H9 (cell line): ENCODE data around the gene PARL. TPM values are rescaled to one million over a fixed set of nuclear protein-coding genes. Genes with fewer than 3 reads are reported as not detected.

Experiments
- DNase-seq: peaks from one replicate; pipeline ENCODE4 v3.0.0-alpha.2; 2017
- H2AFZ ChIP-seq: one replicate; pipeline ENCODE4 v1.6.1; 2013; ENCODE audit warnings: mild to moderate bottlenecking, low read length, control low read depth, moderate library complexity
- H2AK5ac ChIP-seq: 2 replicates; pipeline ENCODE4 v1.6.1; 2013; ENCODE audit warnings: low read length, control low read depth, mixed read lengths; ENCODE audit not compliant: insufficient read length
- H2BK120ac ChIP-seq: one replicate; pipeline ENCODE4 v1.6.1; 2013; ENCODE audit warnings: low read depth, mild to moderate bottlenecking, low read length, control low read depth, inconsistent platforms; ENCODE audit not compliant: poor library complexity, severe bottlenecking
- H2BK12ac ChIP-seq: 2 replicates; pipeline ENCODE4 v1.6.1; 2013; ENCODE audit warnings: low read length, control low read depth, mixed read lengths, low read depth; ENCODE audit not compliant: insufficient read length
- H2BK15ac ChIP-seq: 2 replicates; pipeline ENCODE4 v1.6.1; 2013; ENCODE audit warnings: low read depth, low read length, control low read depth
- H2BK20ac ChIP-seq: one replicate; pipeline ENCODE4 v1.6.1; 2013; ENCODE audit warnings: low read depth, mild to moderate bottlenecking, low read length, control low read depth, inconsistent platforms; ENCODE audit not compliant: poor library complexity, severe bottlenecking
- H2BK5ac ChIP-seq: 2 replicates; pipeline ENCODE4 v1.6.1; 2013; ENCODE audit warnings: low read length, control low read depth, mixed read lengths; ENCODE audit not compliant: insufficient read length
- H3K14ac ChIP-seq: 2 replicates; pipeline ENCODE4 v1.6.1; 2013; ENCODE audit warnings: low read length, control low read depth; ENCODE audit not compliant: insufficient read depth
- H3K18ac ChIP-seq: 2 replicates; pipeline ENCODE4 v1.6.1; 2013; ENCODE audit warnings: low read depth, mild to moderate bottlenecking, mixed read lengths, low read length, control low read depth; ENCODE audit not compliant: insufficient read length
- H3K23ac ChIP-seq: 2 replicates; pipeline ENCODE4 v1.6.1; 2013; ENCODE audit warnings: low read length, control low read depth, mixed read lengths, low read depth; ENCODE audit not compliant: insufficient read length
- H3K23me2 ChIP-seq: 2 replicates; pipeline ENCODE4 v1.6.1; 2013; ENCODE audit warnings: low read depth, mild to moderate bottlenecking, mixed read lengths, low read length, control low read depth; ENCODE audit not compliant: insufficient read length, poor library complexity, severe bottlenecking
- H3K27ac ChIP-seq: 2 replicates; pipeline ENCODE4 v1.5.1; 2013; ENCODE audit warnings: low read length, control low read depth, mixed read lengths, low read depth; ENCODE audit not compliant: insufficient read length
- H3K27me3 ChIP-seq: 2 replicates; pipeline ENCODE4 v1.6.1; 2013; ENCODE audit warnings: low read length, control low read depth, inconsistent platforms; ENCODE audit not compliant: insufficient read depth
- H3K4ac ChIP-seq: 2 replicates; pipeline ENCODE4 v1.6.1; 2013; ENCODE audit warnings: low read depth, mild to moderate bottlenecking, control low read depth, inconsistent platforms, low read length, moderate library complexity
- H3K4me1 ChIP-seq: 2 replicates; pipeline ENCODE4 v1.6.1; 2013; ENCODE audit warnings: low read length, control low read depth, inconsistent platforms; ENCODE audit not compliant: insufficient read depth
- H3K4me2 ChIP-seq: 2 replicates; pipeline ENCODE4 v1.6.1; 2013; ENCODE audit warnings: low read length, control low read depth, mixed read lengths; ENCODE audit not compliant: insufficient read length, insufficient read depth
- H3K56ac ChIP-seq: 2 replicates; pipeline ENCODE4 v1.6.1; 2013; ENCODE audit warnings: low read depth, mild to moderate bottlenecking, mixed read lengths, low read length, control low read depth; ENCODE audit not compliant: insufficient read length
- H3K79me1 ChIP-seq: 2 replicates; pipeline ENCODE4 v1.6.1; 2013; ENCODE audit warnings: low read depth, mild to moderate bottlenecking, moderate library complexity, low read length, control low read depth, inconsistent platforms; ENCODE audit not compliant: insufficient read depth, poor library complexity, severe bottlenecking
- H3K79me2 ChIP-seq: 2 replicates; pipeline ENCODE4 v1.6.1; 2013; ENCODE audit warnings: low read length, control low read depth, inconsistent platforms; ENCODE audit not compliant: insufficient read depth
- H3K9ac ChIP-seq: 2 replicates; pipeline ENCODE4 v1.6.1; 2013; ENCODE audit warnings: low read length, control low read depth, mixed read lengths; ENCODE audit not compliant: insufficient read length; ENCODE audit errors: extremely low read depth
- H3K9me3 ChIP-seq: one replicate; pipeline ENCODE4 v1.6.1; 2013; ENCODE audit warnings: low read depth, low read length, inconsistent platforms; ENCODE audit not compliant: control insufficient read depth
- H3T11ph ChIP-seq: one replicate; pipeline ENCODE4 v1.6.1; 2013; ENCODE audit warnings: mild to moderate bottlenecking, low read length, control low read depth, inconsistent platforms
- H4K20me1 ChIP-seq: one replicate; pipeline ENCODE4 v1.6.1; 2013; ENCODE audit not compliant: control insufficient read depth, insufficient read length, insufficient read depth
- H4K5ac ChIP-seq: 2 replicates; pipeline ENCODE4 v1.6.1; 2013; ENCODE audit warnings: low read depth, mild to moderate bottlenecking, mixed read lengths, low read length, control low read depth; ENCODE audit not compliant: insufficient read length
- H4K8ac ChIP-seq: replicated peaks from 2 replicates; pipeline ENCODE4 v1.6.1; 2013; ENCODE audit warnings: low read length, control low read depth, mixed read lengths, low read depth; ENCODE audit not compliant: insufficient read length
- H4K91ac ChIP-seq: 2 replicates; pipeline ENCODE4 v1.6.1; 2013; ENCODE audit warnings: low read depth, mild to moderate bottlenecking, moderate library complexity, mixed read lengths, low read length, control low read depth; ENCODE audit not compliant: insufficient read length
- H3K27ac Mint-ChIP-seq, 3 experiments: 2 replicates in 2 of 3; 3 replicates in 1 of 3; pipeline ENCODE4 v1.8.0; 2020 to 2021; ENCODE audit warnings: mixed read lengths in 3 of 3, mild to moderate bottlenecking in 1 of 3, moderate library complexity in 1 of 3
- H3K27me3 Mint-ChIP-seq: 2 replicates; pipeline ENCODE4 v1.8.0; 2021; ENCODE audit warnings: low read depth, mild to moderate bottlenecking, moderate library complexity, mixed read lengths
- H3K36me3 Mint-ChIP-seq, 3 experiments: 2 replicates in 2 of 3; 3 replicates in 1 of 3; pipeline ENCODE4 v1.8.0; 2020 to 2021; ENCODE audit warnings: low read depth in 3 of 3, mixed read lengths in 3 of 3; ENCODE audit not compliant: insufficient read depth in 1 of 3
- H3K4me1 Mint-ChIP-seq, 2 experiments: 2 replicates each; pipeline ENCODE4 v1.8.0; 2020; ENCODE audit warnings: mixed read lengths in 2 of 2
- H3K4me3 Mint-ChIP-seq, 2 experiments: 2 replicates in 1 of 2; 3 replicates in 1 of 2; pipeline ENCODE4 v1.8.0; 2020 to 2021; ENCODE audit warnings: mild to moderate bottlenecking in 2 of 2, mixed read lengths in 2 of 2, moderate library complexity in 1 of 2
- H3K9me3 Mint-ChIP-seq, 2 experiments: 2 replicates in 1 of 2; 3 replicates in 1 of 2; pipeline ENCODE4 v1.8.0; 2020; ENCODE audit warnings: mild to moderate bottlenecking in 2 of 2, mixed read lengths in 2 of 2, moderate library complexity in 1 of 2
- CTCF ChIP-seq: fragments of 200-600 bp; sonication (generic); conservative IDR thresholded peaks from 3 replicates; pipeline ENCODE4 v1.8.0; 2021; ENCODE audit warnings: antibody characterized with exemption, mild to moderate bottlenecking
- WGBS: extraction: QIAGEN DNeasy Blood & Tissue Kit; methylation state at CpG from one replicate; pipeline ENCODE4 v1.1.7; 2013; ENCODE audit warnings: missing lambda C conversion rate, low lambda C conversion rate, mixed read lengths; ENCODE audit not compliant: insufficient read length; ENCODE audit errors: extremely low coverage; 5-methylcytosine and 5-hydroxymethylcytosine counted together
- total RNA-seq: library from RNA; stranded (reverse); gene quantifications from 2 replicates; pipeline ENCODE4 v1.2.1, GENCODE V29; 2021

Gene PARL
- total RNA-seq, 1 experiment from 2014 or later: 94.5 TPM

GRCh38 chr3:183924543-183924942 lies 39.9 kb upstream of the PARL start:
- Histone ChIP-seq H4K20me1 (no peaks in the 10 kb centered on the region), H4K91ac (no peak overlapping the region), H2BK120ac (no peak overlapping the region), H3K18ac (no peak overlapping the region), H3K23ac (no peak overlapping the region), H3K27ac (no peak overlapping the region), H3K23me2 (no peaks in the 10 kb centered on the region), H3K9ac (no peak overlapping the region), H3K4me1 (no peaks in the 10 kb centered on the region), H3K4ac (no peak overlapping the region), H2BK12ac (no peak overlapping the region), H4K8ac (no peak overlapping the region), H3K79me2 (no peaks in the 10 kb centered on the region), H2BK15ac (no peak overlapping the region), H3T11ph (no peak overlapping the region), H3K27me3 (no peaks in the 10 kb centered on the region), H3K4me2 (no peak overlapping the region), H2AFZ (no peak overlapping the region), H3K56ac (no peak overlapping the region), H2AK5ac (no peak overlapping the region), H3K9me3 (no peaks in the 10 kb centered on the region), H3K14ac (no peak overlapping the region), H2BK20ac (no peak overlapping the region), H4K5ac (no peak overlapping the region), H2BK5ac (no peak overlapping the region), H3K79me1 (no peaks in the 10 kb centered on the region)
- Mint-ChIP-seq H3K4me3 (no peak overlapping the region), H3K27ac (no peak overlapping the region), H3K9me3 (no peaks in the 10 kb centered on the region), H3K27me3 (no peaks in the 10 kb centered on the region), H3K36me3 (peaks cover 11 to 60% (median 36%) of the 10 kb centered on the region in 3 experiments; a peak in 6 of 7 replicates), H3K4me1 (no peaks in the 10 kb centered on the region)
- no CpG with 5 or more reads among the region's 3 CpGs for WGBS
- DNase-seq: no peak
- TF ChIP-seq CTCF: no peak
